HFF-Myc (cell line): ENCODE data around the gene SLC39A7.

Experiments
- DNase-seq: peaks from one replicate; pipeline ENCODE4 v3.0.0-alpha.2; 2011; ENCODE audit warnings: low read depth; ENCODE audit errors: extremely low read depth
- H3K4me3 ChIP-seq: replicated peaks from 2 replicates; pipeline ENCODE4 v1.5.1; 2011; ENCODE audit warnings: low read depth, mild to moderate bottlenecking, control low read depth, low read length
- TF ChIP-seq, protein P1 (sequence below): IDR thresholded peaks from 2 replicates; pipeline ENCODE4 v1.5.1; 2012; ENCODE audit warnings: mild to moderate bottlenecking, low read depth, low read length, control low read depth; ENCODE audit errors: missing control alignments

Gene SLC39A7

DNA sequence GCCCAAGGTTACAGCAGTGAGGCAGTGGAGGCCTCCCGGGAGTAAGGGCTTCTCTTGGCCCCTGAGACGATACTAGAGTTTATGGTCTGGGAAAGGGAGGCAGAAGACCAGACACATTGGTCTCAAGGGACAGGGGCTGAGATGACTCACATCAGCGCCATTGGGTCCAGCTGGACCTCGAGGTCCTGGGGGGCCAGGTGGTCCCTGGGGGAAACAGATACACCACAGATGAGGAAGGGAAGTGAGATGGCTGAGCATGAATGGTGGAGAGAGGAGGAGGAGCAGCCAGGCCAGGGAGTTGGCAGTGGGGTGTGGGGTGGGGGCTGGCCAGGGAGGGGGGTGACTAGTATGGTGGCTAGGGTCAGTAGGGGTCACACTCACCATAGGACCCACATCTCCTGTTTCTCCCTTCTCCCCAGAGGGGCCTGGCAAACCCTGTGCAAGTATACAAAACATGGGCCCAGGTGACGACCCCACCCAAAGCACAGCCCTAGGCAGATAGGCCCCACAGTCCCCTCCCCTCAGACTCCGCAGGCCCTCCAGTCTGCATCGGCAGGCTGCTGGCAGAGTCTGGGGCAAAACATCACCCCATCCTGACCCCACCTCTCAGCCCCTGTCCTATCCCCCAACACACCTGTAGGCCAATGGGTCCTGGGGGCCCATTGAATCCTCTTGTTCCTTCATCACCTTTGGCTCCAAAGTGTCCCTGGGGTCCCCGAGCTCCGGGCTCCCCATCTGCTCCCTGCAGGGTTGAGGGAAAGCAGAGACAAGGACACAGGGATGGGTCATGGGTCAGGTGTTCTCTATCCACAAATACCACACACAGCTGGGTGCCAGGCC, 30.3 kb upstream of the SLC39A7 start:
- TF ChIP-seq, protein P1, sequence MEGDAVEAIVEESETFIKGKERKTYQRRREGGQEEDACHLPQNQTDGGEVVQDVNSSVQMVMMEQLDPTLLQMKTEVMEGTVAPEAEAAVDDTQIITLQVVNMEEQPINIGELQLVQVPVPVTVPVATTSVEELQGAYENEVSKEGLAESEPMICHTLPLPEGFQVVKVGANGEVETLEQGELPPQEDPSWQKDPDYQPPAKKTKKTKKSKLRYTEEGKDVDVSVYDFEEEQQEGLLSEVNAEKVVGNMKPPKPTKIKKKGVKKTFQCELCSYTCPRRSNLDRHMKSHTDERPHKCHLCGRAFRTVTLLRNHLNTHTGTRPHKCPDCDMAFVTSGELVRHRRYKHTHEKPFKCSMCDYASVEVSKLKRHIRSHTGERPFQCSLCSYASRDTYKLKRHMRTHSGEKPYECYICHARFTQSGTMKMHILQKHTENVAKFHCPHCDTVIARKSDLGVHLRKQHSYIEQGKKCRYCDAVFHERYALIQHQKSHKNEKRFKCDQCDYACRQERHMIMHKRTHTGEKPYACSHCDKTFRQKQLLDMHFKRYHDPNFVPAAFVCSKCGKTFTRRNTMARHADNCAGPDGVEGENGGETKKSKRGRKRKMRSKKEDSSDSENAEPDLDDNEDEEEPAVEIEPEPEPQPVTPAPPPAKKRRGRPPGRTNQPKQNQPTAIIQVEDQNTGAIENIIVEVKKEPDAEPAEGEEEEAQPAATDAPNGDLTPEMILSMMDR, result no peak

DNA sequence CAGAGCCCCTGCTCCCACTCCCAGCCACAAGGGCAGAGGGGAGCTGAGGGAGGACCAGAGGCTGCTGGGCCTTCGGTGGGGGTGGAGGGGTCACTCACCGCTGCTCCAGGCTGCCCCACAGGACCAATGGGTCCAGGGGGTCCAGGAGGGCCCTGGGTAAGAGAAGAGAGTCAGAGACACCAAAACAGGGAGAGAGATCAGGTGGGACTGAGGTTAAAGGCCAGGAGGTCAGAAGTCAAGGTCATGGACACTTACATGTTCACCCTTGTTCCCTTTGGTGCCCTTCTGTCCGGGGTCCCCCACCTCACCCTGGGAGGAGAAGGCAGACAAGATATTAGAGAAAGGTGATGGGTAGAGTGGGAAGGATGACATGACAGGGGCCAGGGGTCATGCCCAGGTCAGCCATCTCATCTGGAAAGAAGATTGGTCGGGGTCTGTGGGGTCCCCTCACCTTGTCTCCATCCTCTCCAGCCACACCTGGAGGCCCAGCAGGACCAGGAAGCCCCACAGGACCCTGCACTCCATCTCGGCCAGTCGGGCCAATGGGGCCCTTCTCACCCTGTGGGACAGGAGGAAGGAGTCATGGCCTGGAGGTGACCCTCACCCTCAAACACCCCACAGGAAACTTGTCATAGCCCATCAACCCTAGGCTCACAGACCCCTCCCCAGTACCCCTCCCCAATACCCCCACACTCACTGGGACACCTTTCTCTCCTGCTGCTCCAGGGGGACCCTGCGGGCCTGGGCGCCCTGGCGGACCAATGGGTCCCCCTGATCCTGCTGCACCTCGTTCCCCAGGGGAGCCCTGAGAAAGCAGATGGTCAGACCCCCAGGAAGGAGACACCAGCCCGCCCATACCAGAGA, 29.4 kb upstream of the SLC39A7 start:
- H3K4me3 ChIP-seq, result no peak overlapping the region
- no peak for DNase-seq
- TF ChIP-seq, protein P1, result no peak

More for the DNA sequence above, 30.3 kb upstream of the SLC39A7 start:
- H3K4me3 ChIP-seq, result no peak overlapping the region
- no peak for DNase-seq

DNA sequence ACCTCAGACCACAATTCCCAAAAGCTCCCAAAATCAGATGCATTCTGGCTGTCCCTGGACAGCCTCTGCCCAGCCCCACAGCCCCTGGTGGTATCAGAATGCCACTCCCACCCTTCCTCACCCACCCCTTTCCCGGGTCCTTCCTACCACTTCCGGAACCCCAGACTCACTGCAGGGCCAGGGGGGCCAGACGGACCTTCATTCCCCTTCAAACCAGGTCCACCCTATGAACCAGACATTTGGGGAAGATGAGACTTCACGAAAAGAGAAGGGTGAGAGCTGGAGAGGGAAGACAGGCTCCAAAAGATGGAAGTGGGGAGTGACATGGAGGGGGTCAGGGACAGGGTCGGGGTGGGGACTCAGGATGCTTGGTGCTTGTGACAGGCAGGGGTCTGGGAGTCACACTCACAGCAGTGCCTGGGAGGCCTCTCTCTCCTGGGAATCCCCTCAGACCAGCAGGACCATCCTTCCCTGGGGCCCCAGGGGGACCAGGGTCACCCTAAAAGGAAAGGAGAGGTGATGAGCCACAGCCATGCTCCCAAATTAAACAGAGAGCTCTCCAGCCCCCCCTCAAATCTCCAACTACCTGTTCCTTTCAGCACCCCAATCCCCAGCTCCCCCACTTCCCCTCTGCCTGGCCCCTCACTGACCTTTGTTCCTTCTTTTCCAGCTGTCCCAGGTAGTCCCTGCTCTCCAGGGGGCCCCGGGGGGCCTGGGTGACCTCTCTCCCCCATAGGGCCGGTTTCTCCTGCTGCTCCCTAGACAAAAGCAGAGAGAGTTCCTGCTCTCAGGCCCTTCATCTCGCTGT, 28.6 kb upstream of the SLC39A7 start:
- no peak for DNase-seq
- TF ChIP-seq, protein P1, result no peak
- no peak overlapping the region for H3K4me3 ChIP-seq

DNA sequence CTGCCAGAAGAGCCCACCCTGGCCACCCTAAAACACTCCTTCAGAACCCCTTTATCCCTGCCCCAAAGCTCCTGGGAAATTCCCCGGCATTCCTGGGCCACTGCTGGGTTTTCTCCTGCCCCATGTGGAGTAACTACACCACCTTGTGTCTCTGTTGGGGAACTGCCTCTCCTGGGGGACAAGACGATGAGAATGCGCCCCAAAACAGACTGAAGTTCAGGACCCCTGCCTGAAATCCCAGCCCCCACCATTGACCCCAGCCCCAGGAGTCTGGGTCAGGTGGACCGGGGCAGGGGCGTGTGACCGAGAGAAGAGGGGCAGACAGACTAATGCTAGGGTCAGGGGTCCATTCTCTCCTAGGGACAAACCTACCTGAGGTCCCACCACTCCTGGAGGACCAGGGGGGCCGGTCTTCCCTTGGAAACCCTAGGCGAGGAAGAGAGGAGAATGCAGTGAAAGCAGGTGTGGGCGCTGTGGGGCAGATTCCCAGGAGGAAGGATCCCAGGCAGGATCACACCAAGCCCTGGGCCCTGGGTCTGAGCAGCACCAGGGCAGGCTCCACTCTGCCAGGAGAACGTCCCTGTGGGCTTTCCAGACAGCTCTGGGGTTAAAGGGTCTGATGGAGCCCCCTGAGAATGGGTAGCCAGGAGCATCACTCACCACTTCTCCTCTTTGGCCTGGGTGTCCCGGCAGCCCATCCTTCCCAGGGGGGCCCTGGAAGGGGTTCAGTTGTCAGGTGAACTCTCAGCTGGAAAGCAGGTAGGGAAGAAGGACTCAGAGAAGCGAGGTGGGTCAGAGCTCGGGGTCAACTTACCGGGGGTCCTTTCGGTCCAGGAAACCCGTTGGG, 27.8 kb upstream of the SLC39A7 start:
- H3K4me3 ChIP-seq, result no peak overlapping the region
- TF ChIP-seq, protein P1, result peak; percentile 63
- no peak for DNase-seq

DNA sequence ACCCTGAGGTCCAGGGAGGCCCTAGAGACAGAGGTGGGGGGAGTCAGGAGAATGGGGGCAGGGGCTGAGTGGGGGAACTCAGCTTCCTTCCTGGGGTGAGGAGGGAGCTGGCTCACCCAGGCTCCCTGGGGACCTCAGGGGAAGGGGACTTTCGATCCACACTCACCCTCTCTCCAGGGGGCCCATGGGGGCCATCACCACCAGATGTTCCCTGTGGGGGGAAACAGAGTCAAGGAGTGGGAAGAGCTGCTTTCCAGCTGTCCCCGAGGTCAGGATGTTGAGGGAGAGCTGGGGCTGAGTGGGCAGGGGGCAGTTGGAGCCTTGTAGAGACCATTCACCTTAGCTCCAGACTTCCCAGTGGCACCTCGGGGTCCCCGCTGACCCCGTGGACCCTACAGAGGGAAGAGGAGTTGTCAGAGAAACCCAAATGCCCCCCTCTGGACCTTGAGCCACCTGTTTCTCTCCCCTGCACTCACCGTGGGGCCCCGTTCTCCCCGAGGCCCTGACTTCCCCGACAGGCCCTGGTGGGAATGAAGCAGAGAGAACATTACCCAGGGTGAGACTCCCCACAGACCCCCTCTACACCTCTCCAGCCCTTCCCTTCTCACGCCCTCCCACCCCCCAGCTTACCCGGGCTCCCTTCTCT, 27.0 kb upstream of the SLC39A7 start:
- TF ChIP-seq, protein P1, result no peak
- DNase-seq, result no peak
- no peak overlapping the region for H3K4me3 ChIP-seq

DNA sequence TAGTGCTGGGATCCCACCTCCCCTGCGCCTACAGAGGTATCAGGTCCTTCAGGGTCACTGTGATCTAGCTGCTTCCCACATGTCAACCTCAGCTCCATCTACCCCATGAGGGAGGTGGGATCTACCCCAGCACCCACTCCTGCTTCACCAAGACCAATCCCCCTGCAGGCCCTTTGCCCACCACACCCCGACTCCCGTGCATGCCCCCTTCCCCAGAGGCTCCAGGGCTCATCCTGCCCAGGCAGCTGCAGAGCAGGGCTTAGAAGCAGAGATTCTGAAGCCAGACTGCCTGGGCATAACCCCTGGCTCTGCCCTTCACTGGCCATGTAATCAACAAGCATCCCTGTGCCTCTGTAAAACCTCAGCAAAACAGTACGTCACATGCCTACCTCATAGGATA, 25.9 kb upstream of the SLC39A7 start:
- TF ChIP-seq, protein P1, result no peak
- H3K4me3 ChIP-seq, result no peak overlapping the region
- DNase-seq, result no peak
